Islet of Langerhans (tissue), 1 donor: ENCODE measurements around the gene GSTM2.

Experiments
- FAIRE-seq: peaks from one replicate; lab custom pipeline; 2011; peaks lifted over from hg19 to GRCh38; lab: Jason Lieb, UNC

GSTM2 gene

DNA sequence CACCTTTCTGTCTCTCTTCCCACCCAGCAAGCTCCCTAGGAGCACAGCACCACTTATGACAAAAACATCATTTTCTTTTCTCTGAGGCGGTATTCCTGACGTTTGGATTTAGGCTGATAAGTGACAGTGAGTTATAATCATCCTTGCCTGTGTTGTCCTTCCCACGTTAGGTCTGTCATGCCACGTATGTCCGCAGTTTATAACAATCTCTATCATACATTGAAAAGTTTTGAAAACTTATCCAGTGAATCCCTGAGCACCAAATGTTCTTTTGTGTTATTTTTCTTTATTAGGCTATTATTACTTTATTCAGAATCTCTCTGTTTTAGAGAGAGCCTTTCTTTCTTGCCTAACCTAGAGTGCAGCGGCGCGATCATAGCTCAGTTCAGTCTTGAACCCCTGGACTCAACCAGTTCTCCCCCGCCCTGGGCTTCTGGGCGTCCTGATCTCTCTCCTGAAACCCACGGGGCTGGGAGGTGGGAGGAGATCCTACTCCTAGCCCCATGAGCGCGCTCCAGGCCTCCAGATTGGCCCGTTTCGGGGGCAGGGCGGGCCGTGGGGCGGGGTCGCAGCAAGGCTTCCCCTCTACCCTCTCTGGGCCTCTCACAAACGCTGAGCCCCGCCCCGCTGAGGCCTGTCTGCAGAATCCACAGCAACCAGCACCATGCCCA lies at the start of gene GSTM2:
TSS of gene GSTM2 (plus strand) at position 606 of the 671 bp plus-strand sequence. CDS start at position 665, 59 bp downstream.
- no peak for FAIRE-seq

DNA sequence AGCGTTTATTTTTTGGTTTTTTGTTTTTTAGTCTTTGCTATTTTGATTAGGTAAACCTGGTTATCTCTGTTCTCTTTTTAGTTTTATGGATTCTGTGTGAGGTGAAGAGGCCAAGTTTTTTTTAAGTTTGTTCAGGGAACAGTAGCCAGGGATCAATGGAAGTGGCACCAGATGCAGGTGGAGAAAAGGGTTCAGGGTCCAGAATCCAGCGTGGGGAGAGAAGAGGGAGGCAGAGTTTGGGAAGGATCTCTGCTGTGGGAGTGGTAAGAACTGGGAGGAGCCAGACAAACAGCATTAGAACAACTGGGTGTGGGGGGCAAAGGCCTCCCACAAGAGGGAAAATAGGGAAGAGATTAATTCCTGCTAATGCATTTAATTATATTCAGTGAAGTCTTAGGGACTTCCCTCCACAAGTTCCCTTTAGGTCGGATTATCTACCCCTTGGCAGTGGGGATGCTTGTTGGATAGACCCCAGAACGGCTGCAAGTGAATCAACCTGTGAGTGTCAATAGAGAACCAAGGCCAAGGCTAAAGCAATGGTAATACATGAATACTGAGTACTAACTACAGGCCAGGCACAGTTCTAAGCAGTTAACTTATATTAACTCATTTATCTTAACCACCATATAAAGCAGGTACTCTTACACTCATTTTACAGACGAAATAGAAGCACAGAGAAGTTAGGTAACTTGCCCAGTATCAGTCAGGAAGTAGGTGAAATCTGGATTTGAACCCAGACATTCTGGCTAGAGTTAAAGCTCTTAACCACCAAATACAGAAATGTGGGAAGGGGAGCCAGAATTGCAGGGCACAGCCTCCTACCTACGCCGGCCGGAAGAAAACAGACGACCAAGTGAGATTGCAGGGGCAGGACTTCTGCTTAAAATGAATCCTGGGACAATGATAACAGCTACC lies 48.9 kb upstream of the GSTM2 start:
- FAIRE-seq, result no peak

DNA sequence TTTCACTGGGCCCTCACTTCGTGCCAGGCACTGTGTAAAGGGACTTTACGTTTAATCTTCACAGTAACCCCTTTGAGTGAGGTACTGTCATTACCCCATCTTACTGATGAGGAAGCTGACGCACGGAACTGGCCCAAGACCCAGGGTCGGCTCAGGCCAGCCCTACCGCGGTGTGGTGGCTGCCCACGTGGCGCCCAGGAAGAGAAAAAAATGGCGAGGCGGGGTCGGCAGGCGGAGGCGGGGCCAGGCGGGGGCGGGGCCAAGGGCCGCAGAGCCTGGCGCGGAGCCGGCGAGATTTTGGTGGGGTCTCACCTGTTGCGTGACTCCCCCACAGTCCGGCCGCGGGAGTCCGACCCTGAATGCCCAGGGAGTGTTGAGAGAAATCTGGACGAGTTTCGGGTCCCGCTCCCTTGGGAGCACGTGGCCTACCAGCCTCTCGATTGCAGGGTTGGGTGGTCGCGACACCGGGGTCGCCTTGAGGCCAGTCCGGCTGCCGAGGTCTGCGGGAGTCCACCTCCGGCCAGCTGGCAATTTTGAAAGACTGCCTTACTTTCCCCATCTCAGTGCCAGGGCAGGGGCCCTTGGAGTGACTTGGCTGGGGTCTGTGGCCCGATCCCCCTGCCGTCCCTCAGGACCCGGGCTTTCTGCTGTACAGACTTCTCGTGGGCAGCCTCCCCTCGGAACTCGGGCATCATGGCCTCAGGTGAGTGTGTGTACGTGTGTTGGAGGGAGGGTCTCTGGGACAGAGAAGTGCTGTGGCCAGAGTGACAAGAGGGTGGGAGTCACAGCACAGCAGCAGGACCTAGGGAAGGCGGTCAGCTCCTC lies 48.1 kb upstream of the GSTM2 start, which contains the start of the genes AMPD2 and GNAT2:
TSS of gene AMPD2 (plus strand) at position 262 of the 825 bp plus-strand sequence. CDS start 1,339 bp downstream, outside the sequence.
TSS of gene GNAT2 (minus strand) at position 41 of the 825 bp plus-strand sequence. CDS start 6,746 bp downstream, outside the sequence.
- no peak for FAIRE-seq

DNA sequence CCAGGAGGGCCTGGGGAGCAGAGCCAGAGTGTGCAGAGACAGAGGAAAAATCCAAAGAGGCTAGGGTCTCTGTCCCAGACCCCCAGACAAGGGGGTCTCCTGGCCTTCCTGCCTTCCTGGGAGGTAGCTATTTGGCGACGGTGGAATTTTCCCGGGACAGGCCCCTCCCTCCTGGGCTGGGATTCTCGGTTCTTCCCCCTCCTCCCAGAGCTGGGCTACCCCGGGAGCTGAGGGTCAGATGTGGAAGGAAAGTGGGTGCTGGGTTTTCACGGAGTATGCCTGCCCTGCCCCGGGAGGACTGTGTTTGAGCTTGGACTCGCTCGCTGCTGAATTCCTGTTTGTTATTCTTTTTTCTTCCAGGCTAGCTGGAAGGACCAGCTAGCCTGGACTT lies 47.5 kb upstream of the GSTM2 start:
- no peak for FAIRE-seq

DNA sequence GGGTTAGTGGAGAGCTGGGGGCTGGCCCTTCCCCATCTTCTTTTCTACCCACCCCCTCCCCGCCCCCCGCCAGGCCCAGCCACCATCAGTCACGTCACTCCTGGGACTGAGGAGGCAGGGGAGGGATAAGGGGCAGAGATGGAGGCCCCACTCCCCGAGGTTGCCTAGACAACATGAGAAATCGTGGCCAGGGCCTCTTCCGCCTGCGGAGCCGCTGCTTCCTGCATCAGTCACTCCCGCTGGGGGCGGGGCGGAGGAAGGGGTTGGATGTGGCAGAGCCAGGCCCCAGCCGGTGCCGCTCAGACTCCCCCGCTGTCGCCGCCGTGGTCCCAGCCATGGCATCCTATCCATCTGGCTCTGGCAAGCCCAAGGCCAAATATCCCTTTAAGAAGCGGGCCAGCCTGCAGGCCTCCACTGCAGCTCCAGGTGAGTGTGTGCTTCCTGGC lies 47.0 kb upstream of the GSTM2 start:
- FAIRE-seq, result no peak

DNA sequence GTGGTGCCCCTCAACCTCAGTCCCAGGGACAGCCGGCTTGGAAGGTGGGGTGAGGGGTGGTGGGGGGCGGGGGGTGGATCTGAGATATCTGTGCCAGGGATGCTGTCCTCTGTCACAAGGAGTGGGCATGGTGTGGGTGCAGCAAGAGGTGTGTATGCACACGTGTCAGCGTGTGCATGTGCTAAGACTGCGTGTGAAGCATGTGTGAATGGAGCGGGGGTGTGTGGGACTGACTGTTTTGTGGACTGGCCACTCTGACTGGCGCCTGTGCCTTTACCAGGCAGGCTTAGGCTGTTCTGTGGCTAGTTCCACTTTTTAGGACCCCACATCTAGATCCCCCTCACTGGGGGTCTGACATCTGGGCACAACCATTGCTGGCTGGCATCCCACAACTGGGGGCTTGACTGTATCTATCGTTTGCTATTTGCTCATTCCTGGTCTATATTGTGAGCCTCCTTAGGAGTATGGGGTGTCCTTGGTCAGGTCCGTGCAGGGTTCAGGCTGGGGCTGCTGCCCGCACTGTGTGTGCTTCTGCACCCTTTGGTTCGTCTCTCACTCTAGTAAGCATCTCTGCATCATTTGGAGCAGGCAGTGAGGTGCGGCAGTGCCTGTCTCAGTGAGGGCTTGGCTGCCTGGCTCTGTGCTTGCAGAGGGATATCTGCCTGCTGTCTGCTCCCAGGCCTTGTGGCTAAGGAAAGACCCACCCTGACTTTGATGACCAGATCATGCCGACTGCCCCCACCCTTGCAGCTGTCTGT lies 46.3 kb upstream of the GSTM2 start:
- no peak for FAIRE-seq

DNA sequence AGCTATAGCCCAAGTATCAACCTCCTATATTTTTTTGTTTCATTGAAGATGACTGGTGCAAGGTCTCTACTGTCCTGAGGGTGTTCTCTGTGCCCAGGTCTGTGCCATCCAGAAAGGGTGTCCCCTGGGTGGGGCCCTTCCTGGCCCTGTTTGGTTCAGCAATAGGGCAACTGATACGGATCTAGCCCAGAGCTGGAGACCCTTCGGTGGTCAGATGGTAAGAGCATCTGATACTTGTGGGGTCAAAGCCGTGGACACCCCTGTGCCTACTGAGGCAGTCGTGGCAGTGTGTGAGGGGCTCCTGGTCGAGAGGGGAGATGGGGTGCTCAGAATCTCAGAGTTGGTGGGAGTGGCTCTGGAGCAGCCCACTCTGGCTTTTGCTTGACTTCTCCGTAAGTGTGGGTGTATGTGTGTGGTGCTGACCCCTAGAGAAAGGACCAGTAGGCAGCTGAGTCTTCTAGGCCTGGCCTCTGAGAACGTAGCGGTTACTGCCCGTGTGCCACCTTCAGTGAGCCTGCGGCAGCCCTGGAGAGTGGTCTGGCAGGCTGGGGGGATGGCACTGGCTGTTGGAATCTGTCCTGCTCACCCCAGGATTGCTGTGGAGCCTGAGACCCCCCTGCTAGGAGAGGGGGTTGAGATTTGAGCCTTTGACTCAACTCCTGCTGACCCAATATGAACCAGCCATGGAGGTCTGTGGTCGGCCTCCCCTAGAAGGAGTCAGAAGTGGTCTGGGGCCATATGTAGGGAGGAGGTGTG lies 45.5 kb upstream of the GSTM2 start:
- FAIRE-seq, result no peak

DNA sequence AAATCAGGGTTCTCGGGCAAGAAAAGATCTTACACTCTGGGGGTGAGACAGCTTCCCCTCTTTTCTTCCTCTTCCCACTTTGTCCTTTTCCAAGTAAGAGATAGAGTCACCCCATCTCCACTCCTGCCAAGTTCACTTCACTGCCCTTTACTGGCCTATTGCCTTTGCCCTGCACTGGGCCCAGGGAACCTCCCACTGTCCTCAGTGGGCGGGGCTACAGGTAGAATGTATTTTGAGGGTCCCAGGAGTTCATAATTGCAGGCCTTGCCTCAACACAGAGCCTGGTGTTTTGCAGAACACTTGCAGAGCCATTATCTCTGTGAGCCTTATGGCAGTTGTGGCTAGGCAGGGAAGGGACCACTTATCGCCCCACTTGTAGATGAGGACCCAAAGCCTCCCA lies 45.0 kb upstream of the GSTM2 start:
- no peak for FAIRE-seq

DNA sequence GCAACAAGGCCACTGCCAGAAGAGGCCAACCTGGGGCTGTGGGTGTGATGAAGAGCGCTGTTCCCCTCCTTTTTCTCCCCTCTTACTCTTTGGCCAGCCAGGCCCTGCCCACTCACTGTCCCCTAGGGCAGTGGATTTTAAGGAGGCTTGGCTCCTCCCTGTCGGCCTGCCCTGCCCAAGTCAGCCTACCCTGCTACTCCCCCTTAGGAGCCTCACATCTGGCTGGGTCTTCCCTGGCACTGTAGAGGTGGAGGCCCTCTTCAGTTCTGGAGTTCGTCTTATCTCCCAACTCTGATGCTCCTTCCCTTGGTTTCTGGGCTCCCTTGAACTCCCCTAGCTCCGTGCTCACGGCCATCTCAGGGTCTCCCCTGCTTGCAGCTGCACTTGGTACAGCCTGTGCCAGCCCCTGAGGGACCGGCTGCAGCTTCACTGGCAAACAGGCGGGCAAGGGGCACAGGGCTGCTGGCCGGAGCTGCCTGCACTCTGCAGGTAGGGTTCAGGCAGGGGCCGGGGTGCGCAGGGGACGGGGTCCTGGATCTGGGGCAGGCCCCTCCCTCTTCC lies 44.2 kb upstream of the GSTM2 start:
- FAIRE-seq, result no peak

DNA sequence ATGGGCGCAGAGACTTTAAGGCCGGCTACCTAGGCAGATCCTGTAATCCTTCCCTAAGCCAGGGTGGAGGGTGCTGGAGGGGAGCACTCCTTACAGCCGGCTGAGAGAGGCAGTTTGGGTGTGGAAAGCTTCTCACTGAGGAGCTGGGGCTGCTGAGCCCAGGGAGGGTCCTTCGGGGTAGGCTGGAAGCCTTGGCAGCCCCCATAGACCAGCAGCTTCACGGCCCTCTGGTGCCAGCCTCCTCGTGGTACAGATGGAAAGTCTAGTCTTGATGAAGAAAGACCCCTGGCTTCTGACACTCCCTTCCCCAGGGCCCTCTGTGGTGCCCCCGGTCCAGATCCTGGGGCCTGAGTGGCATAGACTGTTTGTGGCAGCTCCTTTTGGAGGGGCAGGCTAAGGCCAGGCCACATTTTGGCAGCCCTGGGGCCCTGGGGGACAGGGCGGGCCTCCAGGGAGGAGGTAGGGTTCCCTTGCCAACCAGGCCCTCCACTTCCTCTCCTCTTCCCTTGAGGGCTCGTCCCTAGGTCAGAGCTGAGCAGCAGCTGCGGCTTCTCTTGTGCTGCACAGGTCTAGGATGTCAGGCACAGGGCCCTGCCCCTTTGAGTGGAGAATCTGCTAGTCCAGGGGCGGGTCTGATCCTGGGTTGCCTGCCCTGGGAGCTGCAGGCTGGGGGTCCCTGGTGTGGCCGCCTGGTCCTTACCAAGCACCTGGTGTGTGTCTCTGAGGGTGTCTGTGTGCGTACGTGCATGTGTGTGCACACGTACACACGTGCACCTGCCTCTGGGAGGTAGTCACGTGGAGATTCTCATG lies 43.5 kb upstream of the GSTM2 start:
- no peak for FAIRE-seq

DNA sequence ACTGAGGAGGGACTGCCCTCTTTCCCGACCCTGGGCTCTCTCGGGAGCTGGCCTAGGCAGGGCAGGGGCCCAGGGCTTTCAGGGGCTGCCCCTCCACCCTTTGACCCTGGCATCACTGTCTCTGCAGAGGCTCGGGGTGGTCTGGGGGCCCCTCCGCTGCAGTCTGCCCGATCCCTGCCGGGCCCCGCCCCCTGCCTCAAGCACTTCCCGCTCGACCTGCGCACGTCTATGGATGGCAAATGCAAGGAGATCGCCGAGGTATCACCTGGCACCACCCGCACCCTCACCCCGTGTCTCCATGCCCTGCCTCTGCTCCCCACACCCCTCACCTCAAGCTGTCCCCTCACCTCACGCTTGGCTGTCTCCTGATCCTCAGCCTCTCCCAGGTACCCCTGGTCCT lies 42.7 kb upstream of the GSTM2 start:
- no peak for FAIRE-seq

DNA sequence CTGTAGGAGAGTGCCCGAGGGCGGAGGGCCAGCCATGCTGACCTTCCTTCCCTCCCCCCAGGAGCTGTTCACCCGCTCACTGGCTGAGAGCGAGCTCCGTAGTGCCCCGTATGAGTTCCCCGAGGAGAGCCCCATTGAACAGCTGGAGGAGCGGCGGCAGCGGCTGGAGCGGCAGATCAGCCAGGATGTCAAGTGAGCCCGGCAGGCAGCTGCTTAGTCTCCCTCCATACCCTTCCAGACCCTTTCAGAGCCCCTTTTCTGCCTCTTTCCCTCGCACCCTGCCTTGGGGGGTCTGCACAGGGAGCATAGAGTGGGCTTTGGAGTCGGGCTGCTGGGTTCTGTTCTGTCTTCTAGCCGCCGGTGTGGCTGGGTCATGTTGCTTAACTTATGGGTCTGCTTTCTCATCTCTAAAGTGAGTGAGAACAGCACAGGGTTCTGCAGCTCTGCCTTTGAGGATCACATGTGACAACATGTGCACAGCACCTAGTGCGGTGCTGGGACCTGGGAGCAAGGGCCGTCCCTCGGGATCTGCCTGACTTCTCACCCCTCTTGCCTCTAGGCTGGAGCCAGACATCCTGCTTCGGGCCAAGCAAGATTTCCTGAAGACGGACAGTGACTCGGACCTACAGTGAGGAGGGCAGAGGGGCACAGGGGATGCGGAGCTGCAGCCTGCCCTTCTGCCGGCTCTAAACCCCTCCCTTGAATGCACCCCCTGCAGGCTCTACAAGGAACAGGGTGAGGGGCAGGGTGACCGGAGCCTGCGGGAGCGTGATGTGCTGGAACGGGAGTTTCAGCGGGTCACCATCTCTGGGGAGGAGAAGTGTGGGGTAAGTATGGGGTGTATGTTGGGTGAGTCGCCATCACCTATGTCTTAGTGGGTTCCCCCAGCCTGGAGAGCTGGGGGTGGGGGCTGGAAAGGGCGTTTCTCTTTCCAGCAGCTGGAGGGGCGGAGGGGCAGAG lies 42.0 kb upstream of the GSTM2 start:
- FAIRE-seq, result no peak

DNA sequence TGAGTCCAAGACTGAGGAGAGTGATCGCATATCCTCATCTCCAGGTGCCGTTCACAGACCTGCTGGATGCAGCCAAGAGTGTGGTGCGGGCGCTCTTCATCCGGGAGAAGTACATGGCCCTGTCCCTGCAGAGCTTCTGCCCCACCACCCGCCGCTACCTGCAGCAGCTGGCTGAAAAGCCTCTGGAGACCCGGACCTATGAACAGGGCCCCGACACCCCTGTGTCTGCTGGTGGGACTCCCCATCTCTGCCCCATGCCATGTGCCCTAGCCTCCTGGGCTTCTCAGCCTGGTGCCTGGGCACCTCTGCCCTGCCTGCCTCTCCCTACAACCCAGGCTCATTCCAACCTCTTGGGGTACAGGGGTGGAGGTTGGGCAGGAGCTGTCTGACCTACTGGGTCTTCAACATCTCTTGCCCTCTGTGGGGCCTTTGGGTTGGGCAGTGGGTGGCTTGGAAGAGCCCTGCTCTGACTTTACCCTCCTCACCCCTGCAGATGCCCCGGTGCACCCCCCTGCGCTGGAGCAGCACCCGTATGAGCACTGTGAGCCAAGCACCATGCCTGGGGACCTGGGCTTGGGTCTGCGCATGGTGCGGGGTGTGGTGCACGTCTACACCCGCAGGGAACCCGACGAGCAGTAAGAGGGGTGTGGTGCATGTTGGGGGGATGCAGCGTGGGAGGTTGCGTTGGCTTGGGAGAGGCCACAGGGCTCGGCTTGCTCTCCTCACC lies 41.0 kb upstream of the GSTM2 start:
- FAIRE-seq, result no peak

DNA sequence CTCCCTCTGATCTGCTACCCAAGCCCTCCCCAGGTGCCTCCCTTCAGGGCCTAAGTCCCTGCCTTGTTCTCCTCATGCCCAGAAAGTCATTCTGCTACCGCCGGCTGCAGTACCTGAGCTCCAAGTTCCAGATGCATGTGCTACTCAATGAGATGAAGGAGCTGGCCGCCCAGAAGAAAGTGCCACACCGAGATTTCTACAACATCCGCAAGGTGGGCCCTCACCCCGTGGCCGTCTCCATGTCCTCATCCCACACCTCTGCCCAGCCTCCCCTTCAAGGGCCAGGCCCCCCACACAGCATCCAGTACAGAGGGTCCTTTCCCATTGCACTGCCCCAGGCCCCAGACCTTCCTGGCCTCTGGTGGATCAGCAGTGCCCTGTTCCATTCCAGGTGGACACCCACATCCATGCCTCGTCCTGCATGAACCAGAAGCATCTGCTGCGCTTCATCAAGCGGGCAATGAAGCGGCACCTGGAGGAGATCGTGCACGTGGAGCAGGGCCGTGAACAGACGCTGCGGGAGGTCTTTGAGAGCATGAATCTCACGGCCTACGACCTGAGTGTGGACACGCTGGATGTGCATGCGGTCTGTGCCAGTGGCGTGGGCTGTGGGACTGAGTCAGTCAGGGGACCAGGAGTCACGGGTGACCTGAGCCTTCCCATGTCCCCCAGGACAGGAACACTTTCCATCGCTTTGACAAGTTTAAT lies 40.0 kb upstream of the GSTM2 start:
- no peak for FAIRE-seq

DNA sequence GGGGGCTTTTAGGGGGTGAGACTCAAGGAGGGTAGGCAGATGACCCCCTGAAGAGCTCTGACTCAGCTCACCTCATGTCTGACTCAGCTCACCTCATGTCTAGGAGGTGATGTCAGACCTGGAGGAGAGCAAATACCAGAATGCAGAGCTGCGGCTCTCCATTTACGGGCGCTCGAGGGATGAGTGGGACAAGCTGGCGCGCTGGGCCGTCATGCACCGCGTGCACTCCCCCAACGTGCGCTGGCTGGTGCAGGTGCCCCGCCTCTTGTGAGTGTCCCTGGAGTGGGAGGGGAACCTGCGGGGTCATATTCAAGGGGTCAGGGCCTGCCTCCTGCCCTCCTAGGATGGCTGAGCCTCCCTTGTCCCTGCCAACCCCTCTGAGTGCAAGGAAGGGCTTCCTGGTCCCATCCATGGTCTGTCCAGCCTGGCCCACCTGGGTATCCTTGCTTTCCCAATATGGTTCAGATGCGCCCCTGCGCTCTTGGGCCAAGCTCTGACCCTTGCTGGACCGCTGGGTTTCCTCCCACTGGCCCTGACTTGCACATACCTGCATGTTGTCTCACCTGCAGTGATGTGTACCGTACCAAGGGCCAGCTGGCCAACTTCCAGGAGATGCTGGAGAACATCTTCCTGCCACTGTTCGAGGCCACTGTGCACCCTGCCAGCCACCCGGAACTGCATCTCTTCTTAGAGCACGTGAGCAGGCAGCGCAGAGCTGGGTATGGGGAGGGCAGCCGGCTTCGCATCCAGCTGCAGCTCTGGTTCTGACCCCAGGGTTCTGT lies 39.1 kb upstream of the GSTM2 start:
- no peak for FAIRE-seq

DNA sequence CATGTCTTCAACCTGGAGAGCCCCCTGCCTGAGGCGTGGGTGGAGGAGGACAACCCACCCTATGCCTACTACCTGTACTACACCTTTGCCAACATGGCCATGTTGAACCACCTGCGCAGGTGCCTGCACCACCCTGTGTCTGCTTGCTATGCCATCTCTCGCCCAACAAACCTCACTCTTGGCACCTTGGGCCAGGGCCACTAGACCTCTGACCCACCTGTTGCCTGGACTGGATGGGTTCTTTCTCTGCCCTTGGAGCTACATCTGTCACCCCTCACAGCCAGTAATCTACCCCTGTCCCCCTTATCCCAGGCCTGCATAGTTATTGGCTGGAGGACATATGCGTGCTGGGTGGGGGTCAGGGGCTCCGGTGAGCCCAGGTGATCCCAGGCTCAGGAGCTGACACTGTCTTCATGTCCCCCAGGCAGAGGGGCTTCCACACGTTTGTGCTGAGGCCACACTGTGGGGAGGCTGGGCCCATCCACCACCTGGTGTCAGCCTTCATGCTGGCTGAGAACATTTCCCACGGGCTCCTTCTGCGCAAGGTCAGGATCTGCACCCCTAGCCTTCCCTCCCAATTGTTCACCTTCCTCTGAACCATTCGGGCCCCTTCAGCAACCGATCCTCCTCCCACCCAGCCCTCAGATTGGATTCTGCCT lies 38.4 kb upstream of the GSTM2 start:
- no peak for FAIRE-seq
